Transverse colon (tissue), 4 donors: ENCODE measurements around the gene DIPK2A. TPM values are rescaled to one million over a fixed set of nuclear protein-coding genes. Genes with fewer than 3 reads are reported as not detected.

ENCODE experiments used
- DNase-seq: peaks from one replicate; pipeline ENCODE4 v3.0.0-alpha.2; 2019
- H3K27ac ChIP-seq, 4 donors: fragments of 200-600 bp; sonication (generic); 2 replicates each; pipeline ENCODE4 v1.5.1; 2016 to 2018; ENCODE audit warnings: inconsistent platforms in 4 of 4
- H3K27me3 ChIP-seq: fragments of 200-600 bp; sonication (generic); 2 replicates; pipeline ENCODE4 v1.5.1; 2017; ENCODE audit warnings: inconsistent platforms
- H3K36me3 ChIP-seq, 4 donors: fragments of 200-600 bp; sonication (generic); 2 replicates each; pipeline ENCODE4 v1.5.1; 2017 to 2019; ENCODE audit warnings: inconsistent platforms in 4 of 4
- H3K4me1 ChIP-seq, 4 donors: fragments of 200-600 bp; sonication (generic); 2 replicates each; pipeline ENCODE4 v1.5.1; 2017 to 2020; ENCODE audit warnings: inconsistent platforms in 4 of 4
- H3K4me3 ChIP-seq, 4 donors: fragments of 200-600 bp; sonication (generic); 1 replicate in 1 of 4; 2 replicates in 3 of 4; pipeline versions ENCODE4 v1.5.1 to v1.6.1; 2017 to 2019; ENCODE audit warnings: inconsistent platforms in 4 of 4
- H3K9me3 ChIP-seq, 2 donors: fragments of 200-600 bp; sonication (generic); 2 replicates each; pipeline ENCODE4 v1.5.1; 2017 to 2019; ENCODE audit warnings: inconsistent platforms in 2 of 2
- CTCF ChIP-seq, 5 experiments: fragments of 200-600 bp in 3 of 5; fragments of 450-650 bp in 2 of 5; sonication (generic) in 3 of 5; IDR thresholded peaks; 1 replicate in 2 of 5; 2 replicates in 3 of 5; pipeline ENCODE4 v1.5.1; 2016 to 2017; ENCODE audit warnings: antibody characterized with exemption in 5 of 5, inconsistent platforms in 3 of 5, mild to moderate bottlenecking in 2 of 5, moderate library complexity in 1 of 5
- EP300 ChIP-seq: sonication (generic); formaldehyde crosslinking; IDR thresholded peaks from one replicate; pipeline ENCODE4 v1.6.1; 2017; ENCODE audit warnings: antibody characterized with exemption, low read depth
- POLR2A ChIP-seq: fragments of 450-650 bp; IDR thresholded peaks from one replicate; pipeline ENCODE4 v1.6.1; 2016; ENCODE audit warnings: antibody characterized with exemption, mild to moderate bottlenecking, moderate library complexity
- POLR2AphosphoS5 ChIP-seq, 3 donors: sonication (generic); formaldehyde crosslinking; IDR thresholded peaks; one replicate each; pipeline ENCODE4 v1.6.1; 2016; ENCODE audit warnings: antibody characterized with exemption in 3 of 3
- WGBS, 2 donors: methylation state at CpG; one replicate each; pipeline ENCODE4 v1.1.5; 2018; ENCODE audit warnings: low coverage in 1 of 2; 5-methylcytosine and 5-hydroxymethylcytosine counted together
- in situ Hi-C, 4 donors: fragments of 200-750 bp; cut with MboI; loops; one replicate each; pipeline versions ENCODE4 v1.15.0 to v1.15.1; 2017; ENCODE audit warnings: low sequenced_read_pairs in 3 of 4, low pct_ligation_motif_present in 1 of 4, low pct_unique_long_range_greater_than_20kb in 1 of 4
- intact Hi-C: fragments of 100-400 bp; cut with DNase I; formaldehyde crosslinking; loops from one replicate; pipeline ENCODE4 v1.15.1; 2023; ENCODE audit warnings: low total_unique reads
- total RNA-seq, 4 donors: library from RNA; depleted of rRNA; stranded (reverse); fragments of >200 nt; gene quantifications; one replicate each; pipeline ENCODE4 v1.1.0, GENCODE V29; 2016

The DIPK2A gene
- total RNA-seq, 4 donors from 2014 or later, result 10.1 to 28.3 (median 17.0) TPM

GRCh38 chr3:143977341-143978262 lies 6.0 kb downstream of the DIPK2A start:
- Histone ChIP-seq H3K4me1 (peaks cover 0 to 56% (median 18%) of the 10 kb centered on the region in 4 donors), H3K36me3 (no peaks in the 10 kb centered on the region), H3K27ac (peak overlapping the region; percentile 7 to 39 (median 26)), H3K9me3 (no peaks in the 10 kb centered on the region), H3K4me3 (no peak overlapping the region), H3K27me3 (no peaks in the 10 kb centered on the region)
- 66 to 71% methylated on average over 4 of the region's 4 CpGs for WGBS, 2 donors
- in situ Hi-C loops, result no loop called here
- no peak for DNase-seq
- TF ChIP-seq POLR2A, result no peak
- TF ChIP-seq CTCF (IDR thresholded peaks at IDR 0.05), result no peak
- TF ChIP-seq POLR2AphosphoS5 (IDR thresholded peaks at IDR 0.05), result no peak
- no peak for TF ChIP-seq EP300
- intact Hi-C loops, result loop anchor here (10.0 kb wide), 1 partner anchor 297 kb away; no protein-coding TSS in a partner anchor

- Histone ChIP-seq H3K36me3 (no peaks in the 10 kb centered on the region), H3K27ac (peak overlapping the region in 3 of 4 donors; percentile 7 to 39 (median 21)), H3K4me3 (no peak overlapping the region), H3K27me3 (no peaks in the 10 kb centered on the region), H3K9me3 (no peaks in the 10 kb centered on the region), H3K4me1 (peaks cover 0 to 56% (median 18%) of the 10 kb centered on the region in 4 donors)
- intact Hi-C loops, result loop anchor here (10.0 kb wide), 1 partner anchor 297 kb away; no protein-coding TSS in a partner anchor
- 73 to 75% methylated on average over 1 of the region's 1 CpG for WGBS, 2 donors
- no peak for DNase-seq
- TF ChIP-seq CTCF (IDR thresholded peaks at IDR 0.05), result no peak
- TF ChIP-seq POLR2AphosphoS5 (IDR thresholded peaks at IDR 0.05), result no peak
- TF ChIP-seq EP300, result no peak
- TF ChIP-seq POLR2A, result no peak
- in situ Hi-C loops, result no loop called here
Measured at GRCh38 chr3:143978263-143978631, 6.6 kb downstream of the DIPK2A start.

- TF ChIP-seq CTCF (IDR thresholded peaks at IDR 0.05) (no peak), POLR2AphosphoS5 (IDR thresholded peaks at IDR 0.05) (no peak), POLR2A (no peak), EP300 (no peak)
- no peaks in the 10 kb centered on the region for H3K9me3 ChIP-seq
- 84 to 93% methylated on average over 2 of the region's 2 CpGs for WGBS, 2 donors
- H3K4me3 ChIP-seq, result no peak overlapping the region
- in situ Hi-C loops, result no loop called here
- DNase-seq, result no peak
- intact Hi-C loops, result loop anchor here (10.0 kb wide), 1 partner anchor 296 kb away; no protein-coding TSS in a partner anchor
- no peak overlapping the region for H3K27ac ChIP-seq
- H3K36me3 ChIP-seq, result no peaks in the 10 kb centered on the region
- H3K27me3 ChIP-seq, result no peaks in the 10 kb centered on the region
- peaks cover 0 to 52% (median 18%) of the 10 kb centered on the region in 4 donors for H3K4me1 ChIP-seq
Measured at GRCh38 chr3:143979041-143979440, 7.4 kb downstream of the DIPK2A start.

- 86 to 95% methylated on average over 2 of the region's 2 CpGs for WGBS, 2 donors
- H3K4me1 ChIP-seq, result peaks cover 0 to 44% (median 10%) of the 10 kb centered on the region in 4 donors
- in situ Hi-C loops, result no loop called here
Measured at GRCh38 chr3:143979813-143980212, 8.2 kb downstream of the DIPK2A start.

More at GRCh38 chr3:143979813-143980212, 8.2 kb downstream of the DIPK2A start:
- Histone ChIP-seq H3K9me3 (no peaks in the 10 kb centered on the region), H3K36me3 (no peaks in the 10 kb centered on the region), H3K27me3 (no peaks in the 10 kb centered on the region), H3K4me3 (no peak overlapping the region), H3K27ac (no peak overlapping the region)
- intact Hi-C loops, result loop anchor here (10.0 kb wide), 1 partner anchor 295 kb away; no protein-coding TSS in a partner anchor
- no peak for DNase-seq
- TF ChIP-seq EP300 (no peak), CTCF (IDR thresholded peaks at IDR 0.05) (no peak), POLR2A (no peak), POLR2AphosphoS5 (IDR thresholded peaks at IDR 0.05) (no peak)
